Measurements from ENCODE around the gene ARHGAP6. TPM values are rescaled to one million over a fixed set of nuclear protein-coding genes. Genes with fewer than 3 reads are reported as not detected.

The ARHGAP6 gene
- total and polyA plus RNA-seq, 9 of the 15 experiments (the other 6 are each of a cell fraction or from before 2014, with no cell fraction given): 12.5 to 63.6 (median 41.8) TPM

GRCh38 chrX:11407331-11408108 lies 258.2 kb downstream of the ARHGAP6 start (continued):
- TF ChIP-seq, protein P1, sequence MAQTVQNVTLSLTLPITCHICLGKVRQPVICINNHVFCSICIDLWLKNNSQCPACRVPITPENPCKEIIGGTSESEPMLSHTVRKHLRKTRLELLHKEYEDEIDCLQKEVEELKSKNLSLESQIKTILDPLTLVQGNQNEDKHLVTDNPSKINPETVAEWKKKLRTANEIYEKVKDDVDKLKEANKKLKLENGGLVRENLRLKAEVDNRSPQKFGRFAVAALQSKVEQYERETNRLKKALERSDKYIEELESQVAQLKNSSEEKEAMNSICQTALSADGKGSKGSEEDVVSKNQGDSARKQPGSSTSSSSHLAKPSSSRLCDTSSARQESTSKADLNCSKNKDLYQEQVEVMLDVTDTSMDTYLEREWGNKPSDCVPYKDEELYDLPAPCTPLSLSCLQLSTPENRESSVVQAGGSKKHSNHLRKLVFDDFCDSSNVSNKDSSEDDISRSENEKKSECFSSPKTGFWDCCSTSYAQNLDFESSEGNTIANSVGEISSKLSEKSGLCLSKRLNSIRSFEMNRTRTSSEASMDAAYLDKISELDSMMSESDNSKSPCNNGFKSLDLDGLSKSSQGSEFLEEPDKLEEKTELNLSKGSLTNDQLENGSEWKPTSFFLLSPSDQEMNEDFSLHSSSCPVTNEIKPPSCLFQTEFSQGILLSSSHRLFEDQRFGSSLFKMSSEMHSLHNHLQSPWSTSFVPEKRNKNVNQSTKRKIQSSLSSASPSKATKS (CRISPR knock-in tag; IDR thresholded peaks at IDR 0.05): no peak
- TF ChIP-seq TSHZ1 (CRISPR knock-in tag; IDR thresholded peaks at IDR 0.05) (no peak), AFF1 (IDR thresholded peaks at IDR 0.05; ENCODE audit: low read depth in 1 of 2, partially characterized antibody in 2 of 2) (peak in 1 of 2 experiments; percentile 73), ZNF324 (CRISPR knock-in tag; IDR thresholded peaks at IDR 0.05) (0 out of 2 replicates have a peak, but pooled peaks have one; percentile 10), ESRRA (IDR thresholded peaks at IDR 0.05; ENCODE audit: borderline replicate concordance, low read depth) (no peak), SMARCA4 (IDR thresholded peaks at IDR 0.05) (peak; percentile 87), MYC (IDR thresholded peaks at IDR 0.05; ENCODE audit: low read depth, low read length) (peak; percentile 34; the same call in 1 of the 2 replicates), MYC (CRISPR knock-in tag; IDR thresholded peaks at IDR 0.05; ENCODE audit: borderline replicate concordance, low read depth) (no peak), CBX3 (IDR thresholded peaks at IDR 0.05; ENCODE audit: borderline replicate concordance in 1 of 2, low read length in 2 of 2) (no peak), ZBTB8A (IDR thresholded peaks at IDR 0.05; ENCODE audit: partially characterized antibody) (no peak), POLR2AphosphoS5 (IDR thresholded peaks at IDR 0.05; ENCODE audit: control insufficient read depth, insufficient read depth, low read depth, low read length) (no peak), MCM7 (IDR thresholded peaks at IDR 0.05) (no peak), ZNF584 (CRISPR knock-in tag; IDR thresholded peaks at IDR 0.05; ENCODE audit: low read depth) (no peak), MECOM (CRISPR knock-in tag; IDR thresholded peaks at IDR 0.05) (0 out of 2 replicates have a peak, but pooled peaks have one; percentile 6)
- TF ChIP-seq, protein P2, sequence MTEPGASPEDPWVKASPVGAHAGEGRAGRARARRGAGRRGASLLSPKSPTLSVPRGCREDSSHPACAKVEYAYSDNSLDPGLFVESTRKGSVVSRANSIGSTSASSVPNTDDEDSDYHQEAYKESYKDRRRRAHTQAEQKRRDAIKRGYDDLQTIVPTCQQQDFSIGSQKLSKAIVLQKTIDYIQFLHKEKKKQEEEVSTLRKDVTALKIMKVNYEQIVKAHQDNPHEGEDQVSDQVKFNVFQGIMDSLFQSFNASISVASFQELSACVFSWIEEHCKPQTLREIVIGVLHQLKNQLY (CRISPR knock-in tag; conservative IDR thresholded peaks at IDR 0.05): no peak
